Suppressor macrophage (primary cell): ENCODE measurements around the gene GADD45B.
"Not testable (repeated sequence)": the region's sequence is repeated elsewhere in the genome, so short reads cannot be mapped to it uniquely, and the experiment has no call there.

ENCODE experiments used
- DNase-seq, 4 experiments: peaks; one replicate each; pipeline ENCODE4 v3.0.0-alpha.2; 2020 to 2022

The GADD45B gene

GRCh38 chr19:2488942-2489731 lies 13.2 kb downstream of the GADD45B start:
- peak; percentile 69 to 88 (median 80) for DNase-seq

- DNase-seq, result no peak
These were observed 14.7 kb downstream of the GADD45B start for GRCh38 chr19:2490659-2491058.

- DNase-seq, result no peak
These were observed 15.3 kb downstream of the GADD45B start for GRCh38 chr19:2491130-2491801.

- DNase-seq, result no peak
These were observed 16.9 kb downstream of the GADD45B start for GRCh38 chr19:2492870-2493269.

- not testable (repeated sequence) for DNase-seq
These were observed 17.5 kb downstream of the GADD45B start for GRCh38 chr19:2493448-2493847.

GRCh38 chr19:2494084-2494446 lies 18.1 kb downstream of the GADD45B start:
- DNase-seq, result peak in 2 of 4 experiments; percentile 38

GRCh38 chr19:2494447-2495129 lies 18.7 kb downstream of the GADD45B start:
- peak; percentile 90 to 93 (median 90) for DNase-seq

- DNase-seq, result peak; percentile 71 to 82 (median 79)
These were observed 19.3 kb downstream of the GADD45B start for GRCh38 chr19:2495130-2495641.

- DNase-seq, result peak in 2 of 4 experiments; percentile 22 to 35
These were observed 19.9 kb downstream of the GADD45B start for GRCh38 chr19:2495651-2496316.

GRCh38 chr19:2497186-2497585 lies 21.3 kb downstream of the GADD45B start:
- no peak for DNase-seq

GRCh38 chr19:2500156-2500555 lies 24.2 kb downstream of the GADD45B start:
- DNase-seq, result no peak

GRCh38 chr19:2500841-2501261 lies 24.9 kb downstream of the GADD45B start:
- DNase-seq, result no peak

- DNase-seq, result peak; percentile 68 to 86 (median 76)
These were observed 27.7 kb downstream of the GADD45B start for GRCh38 chr19:2503521-2504109.

- DNase-seq, result not testable (repeated sequence)
These were observed 30.7 kb downstream of the GADD45B start for GRCh38 chr19:2506656-2507055.

GRCh38 chr19:2507109-2507508 lies 31.2 kb downstream of the GADD45B start:
- peak; percentile 52 to 73 (median 59) for DNase-seq

- no peak for DNase-seq
These were observed 33.2 kb downstream of the GADD45B start for GRCh38 chr19:2509096-2509495.

GRCh38 chr19:2511570-2511969 lies 35.6 kb downstream of the GADD45B start:
- no peak for DNase-seq

GRCh38 chr19:2511991-2512390 lies 36.1 kb downstream of the GADD45B start:
- DNase-seq, result no peak

GRCh38 chr19:2512523-2513431 lies 36.9 kb downstream of the GADD45B start:
- DNase-seq, result no peak

GRCh38 chr19:2514981-2515518 lies 39.1 kb downstream of the GADD45B start:
- DNase-seq, result no peak

- no peak for DNase-seq
These were observed 40.8 kb downstream of the GADD45B start for GRCh38 chr19:2516727-2517126.
